Glutamatergic neuron (in vitro differentiated cells): ENCODE measurements around the gene C2. TPM values are rescaled to one million over a fixed set of nuclear protein-coding genes. Genes with fewer than 3 reads are reported as not detected.

Experiments
- DNase-seq: peaks from one replicate; pipeline ENCODE4 v3.0.0; 2022
- H3K27ac Mint-ChIP-seq: one replicate; pipeline ENCODE4 v1.8.0; 2020; ENCODE audit warnings: mild to moderate bottlenecking, mixed read lengths, inconsistent platforms; ENCODE audit not compliant: unreplicated experiment
- H3K27me3 Mint-ChIP-seq: one replicate; pipeline ENCODE4 v1.8.0; 2020; ENCODE audit warnings: mild to moderate bottlenecking, moderate library complexity, mixed read lengths, inconsistent platforms; ENCODE audit not compliant: unreplicated experiment
- H3K36me3 Mint-ChIP-seq: one replicate; pipeline ENCODE4 v1.8.0; 2020; ENCODE audit warnings: mild to moderate bottlenecking, mixed read lengths, inconsistent platforms; ENCODE audit not compliant: unreplicated experiment
- H3K4me1 Mint-ChIP-seq: one replicate; pipeline ENCODE4 v1.8.0; 2020; ENCODE audit warnings: mild to moderate bottlenecking, low read depth, mixed read lengths, inconsistent platforms; ENCODE audit not compliant: unreplicated experiment
- H3K4me3 Mint-ChIP-seq: one replicate; pipeline ENCODE4 v1.8.0; 2020; ENCODE audit warnings: mild to moderate bottlenecking, mixed read lengths, inconsistent platforms; ENCODE audit not compliant: unreplicated experiment
- H3K9me3 Mint-ChIP-seq: one replicate; pipeline ENCODE4 v1.8.0; 2020; ENCODE audit warnings: mild to moderate bottlenecking, moderate library complexity, mixed read lengths, inconsistent platforms; ENCODE audit not compliant: unreplicated experiment
- long read RNA-seq: library from polyadenylated mRNA; unstranded; transcript quantifications from one replicate; pipeline ENCODE4 v2.0.0, GENCODE V29; 2020; ENCODE audit not compliant: unreplicated experiment
- total RNA-seq: library from RNA; stranded (reverse); fragmentation: NEBNext Ultra II Directional; extraction: Animal tissue kit (Norgen Biotek cat#: 25700); gene quantifications from one replicate; pipeline ENCODE4 v1.2.1, GENCODE V29; 2021; ENCODE audit not compliant: unreplicated experiment
- TF ChIP-seq, protein P1 (sequence below): fragments of 200-600 bp; sonication (generic); IDR thresholded peaks from one replicate; pipeline ENCODE4 v1.5.0; 2021; ENCODE audit not compliant: partially characterized antibody, unreplicated experiment

Gene C2
- not detected for total RNA-seq
- long read RNA-seq = 0 reads

DNA sequence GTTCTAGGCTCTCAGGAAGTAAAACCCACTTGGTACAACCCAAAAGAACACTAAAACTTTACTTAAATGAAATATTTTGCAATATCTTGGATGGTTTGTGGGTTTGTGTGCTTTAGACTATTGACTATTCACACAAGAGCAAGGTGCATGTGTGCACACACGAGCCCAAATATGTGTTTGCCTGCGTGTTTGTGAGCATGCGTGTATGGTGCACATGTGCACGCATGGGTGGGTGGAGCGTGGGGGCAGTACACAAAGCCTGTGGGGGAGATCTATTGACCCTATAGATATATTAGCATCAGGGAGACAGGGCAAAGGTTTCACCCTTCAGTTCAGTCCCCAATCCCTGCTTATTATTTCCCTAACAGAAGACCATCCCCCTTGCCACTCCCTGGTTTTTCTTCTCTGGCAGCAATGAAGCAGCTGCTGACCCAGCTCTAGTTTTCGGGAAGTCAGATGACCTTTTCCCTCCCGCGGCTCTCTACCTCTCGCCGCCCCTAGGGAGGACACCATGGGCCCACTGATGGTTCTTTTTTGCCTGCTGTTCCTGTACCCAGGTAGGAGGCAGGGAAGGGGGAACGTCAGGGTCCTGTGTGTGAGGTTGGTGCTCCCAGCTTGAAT is at the start of gene C2:
Gene C2, plus strand, starts transcription at position 476 of the 621 bp plus-strand sequence. Its CDS starts 36 bp downstream, at position 512.
- Mint-ChIP-seq H3K4me1 (no peaks in the 10 kb centered on the region), H3K9me3 (peaks cover 3% of the 10 kb centered on the region), H3K27me3 (no peaks in the 10 kb centered on the region), H3K36me3 (no peaks in the 10 kb centered on the region), H3K27ac (no peak within 1 kb of the TSS), H3K4me3 (peak within 1 kb of the TSS; percentile 7)
- no peak for DNase-seq
- TF ChIP-seq, protein P1, sequence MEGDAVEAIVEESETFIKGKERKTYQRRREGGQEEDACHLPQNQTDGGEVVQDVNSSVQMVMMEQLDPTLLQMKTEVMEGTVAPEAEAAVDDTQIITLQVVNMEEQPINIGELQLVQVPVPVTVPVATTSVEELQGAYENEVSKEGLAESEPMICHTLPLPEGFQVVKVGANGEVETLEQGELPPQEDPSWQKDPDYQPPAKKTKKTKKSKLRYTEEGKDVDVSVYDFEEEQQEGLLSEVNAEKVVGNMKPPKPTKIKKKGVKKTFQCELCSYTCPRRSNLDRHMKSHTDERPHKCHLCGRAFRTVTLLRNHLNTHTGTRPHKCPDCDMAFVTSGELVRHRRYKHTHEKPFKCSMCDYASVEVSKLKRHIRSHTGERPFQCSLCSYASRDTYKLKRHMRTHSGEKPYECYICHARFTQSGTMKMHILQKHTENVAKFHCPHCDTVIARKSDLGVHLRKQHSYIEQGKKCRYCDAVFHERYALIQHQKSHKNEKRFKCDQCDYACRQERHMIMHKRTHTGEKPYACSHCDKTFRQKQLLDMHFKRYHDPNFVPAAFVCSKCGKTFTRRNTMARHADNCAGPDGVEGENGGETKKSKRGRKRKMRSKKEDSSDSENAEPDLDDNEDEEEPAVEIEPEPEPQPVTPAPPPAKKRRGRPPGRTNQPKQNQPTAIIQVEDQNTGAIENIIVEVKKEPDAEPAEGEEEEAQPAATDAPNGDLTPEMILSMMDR = no peak

DNA sequence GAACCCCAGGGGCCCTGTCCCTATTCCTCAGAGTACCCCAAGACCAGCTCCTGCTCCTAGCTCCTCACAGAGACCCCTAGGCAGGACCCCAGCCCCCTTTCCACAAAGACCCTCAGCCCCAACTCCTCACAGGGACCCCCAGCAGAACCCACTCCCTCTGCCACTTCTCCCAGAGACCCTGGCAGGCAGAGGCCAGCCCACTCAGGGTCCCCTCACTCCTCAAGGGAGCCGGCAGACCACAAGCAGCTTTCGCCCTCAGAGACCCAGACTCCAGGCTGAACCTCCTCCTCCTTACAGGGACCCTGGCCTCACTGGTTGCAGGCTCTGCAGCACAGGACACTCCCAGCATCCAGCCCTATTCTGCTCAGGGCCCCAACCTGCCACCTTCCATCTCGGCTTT is 49.3 kb upstream of the C2 start:
- TF ChIP-seq, protein P1 = no peak
- Mint-ChIP-seq H3K9me3 (peaks cover 9% of the 10 kb centered on the region), H3K4me3 (no peak overlapping the region), H3K36me3 (peaks cover 5% of the 10 kb centered on the region), H3K27ac (no peak overlapping the region), H3K27me3 (peaks cover 12% of the 10 kb centered on the region), H3K4me1 (peaks cover 12% of the 10 kb centered on the region)
- DNase-seq = no peak

DNA sequence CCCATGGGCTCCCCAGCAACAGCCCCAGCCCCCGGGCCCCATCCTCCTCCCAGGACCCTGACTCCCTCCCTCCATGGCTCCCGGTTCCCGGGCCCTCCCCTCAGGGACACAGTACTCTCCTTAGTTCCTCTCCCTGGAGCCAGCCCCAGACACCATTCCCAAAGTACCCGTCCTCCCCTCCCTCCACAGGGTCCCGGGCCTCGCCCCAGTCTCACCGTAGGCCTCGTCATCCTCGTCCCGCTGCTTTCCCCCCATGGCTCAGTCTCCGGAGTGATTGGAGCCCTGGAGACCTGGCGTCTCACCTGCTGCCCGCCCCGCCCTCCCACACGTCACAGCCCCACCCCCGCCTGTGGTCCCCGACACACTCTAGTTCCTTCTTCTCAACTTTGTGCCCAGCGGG is 48.8 kb upstream of the C2 start, which contains the start of gene SLC44A4:
Gene SLC44A4, minus strand, starts transcription at position 272 of the 400 bp plus-strand sequence. Its CDS starts 17 bp downstream, at position 255.
- Mint-ChIP-seq H3K4me1 (peaks cover 12% of the 10 kb centered on the region), H3K27me3 (peaks cover 12% of the 10 kb centered on the region), H3K9me3 (peaks cover 9% of the 10 kb centered on the region), H3K4me3 (no peak within 1 kb of the TSS), H3K27ac (no peak within 1 kb of the TSS), H3K36me3 (peaks cover 5% of the 10 kb centered on the region)
- TF ChIP-seq, protein P1 = no peak
- DNase-seq = no peak

DNA sequence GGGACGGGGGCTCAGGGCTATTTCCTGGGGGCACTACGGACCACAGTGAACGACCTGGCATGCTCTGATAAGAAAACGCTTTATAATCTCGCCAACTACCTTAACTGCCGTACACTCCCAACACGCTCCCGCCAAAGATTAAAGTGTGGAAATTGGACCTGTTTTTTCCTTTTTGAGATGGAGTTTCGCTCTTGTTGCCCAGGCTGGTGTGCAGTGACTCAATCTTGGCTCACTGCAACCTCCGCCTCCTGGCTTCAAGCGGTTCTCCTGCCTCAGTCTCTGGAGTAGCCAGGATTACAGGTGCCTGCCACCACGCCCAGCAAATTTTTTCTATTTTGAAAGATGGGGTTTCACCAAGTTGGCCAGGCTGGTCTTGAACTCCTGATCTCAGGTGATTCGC is 48.4 kb upstream of the C2 start:
- no peak for DNase-seq
- Mint-ChIP-seq H3K27me3 (peaks cover 12% of the 10 kb centered on the region), H3K36me3 (peaks cover 5% of the 10 kb centered on the region), H3K27ac (no peak overlapping the region), H3K9me3 (peaks cover 9% of the 10 kb centered on the region), H3K4me1 (peaks cover 12% of the 10 kb centered on the region), H3K4me3 (no peak overlapping the region)
- TF ChIP-seq, protein P1 = no peak

DNA sequence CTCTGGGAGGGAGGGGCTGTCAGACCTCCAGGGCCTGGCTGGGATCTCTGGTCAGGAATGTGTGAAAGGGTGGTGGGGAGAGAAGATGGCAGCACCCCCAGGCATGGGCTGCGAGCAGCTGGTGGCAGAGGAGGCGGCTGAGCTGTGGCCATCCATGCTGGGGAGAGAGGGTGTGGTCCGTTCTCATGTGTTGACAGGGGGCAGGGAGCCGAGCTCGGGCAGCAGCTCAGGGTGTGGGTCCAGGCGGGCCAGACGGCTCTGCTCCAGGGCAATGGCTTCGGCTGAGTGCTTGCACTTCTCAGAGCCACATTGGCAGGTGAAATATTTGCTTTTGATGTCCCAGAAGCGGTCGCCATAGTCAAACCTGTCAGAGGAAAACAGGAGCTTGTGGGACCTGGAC is 47.6 kb upstream of the C2 start:
- H3K9me3 Mint-ChIP-seq = peaks cover 9% of the 10 kb centered on the region
- H3K4me1 Mint-ChIP-seq = peaks cover 12% of the 10 kb centered on the region
- DNase-seq = no peak
- H3K4me3 Mint-ChIP-seq = no peak overlapping the region
- peaks cover 12% of the 10 kb centered on the region for H3K27me3 Mint-ChIP-seq
- peaks cover 5% of the 10 kb centered on the region for H3K36me3 Mint-ChIP-seq
- TF ChIP-seq, protein P1 = no peak
- no peak overlapping the region for H3K27ac Mint-ChIP-seq
